OCI-LY7 (cell line): ENCODE results near the gene NOD2.

Source experiments
- CTCF ChIP-seq: fragments of 200-600 bp; sonication (generic); conservative IDR thresholded peaks from 2 replicates; pipeline ENCODE4 v1.5.1; 2014; ENCODE audit warnings: mild to moderate bottlenecking, antibody characterized with exemption, low read length, moderate library complexity, mixed read lengths
- EZH2phosphoT487 ChIP-seq: fragments of 200-600 bp; sonication (generic); IDR thresholded peaks from 2 replicates; pipeline ENCODE4 v1.6.1; 2018; ENCODE audit warnings: low read depth, borderline replicate concordance, mild to moderate bottlenecking, mixed run types, antibody characterized with exemption, low read length, moderate library complexity, mixed read lengths

GRCh38 chr16:50743581-50744225 lies 50.3 kb downstream of the NOD2 start:
- no peak for TF ChIP-seq CTCF
- TF ChIP-seq EZH2phosphoT487 = no peak
